PC-3 (cell line): ENCODE data around the gene PLAC8L1.

Experiments
- CTCF ChIP-seq: fragments of 300-600 bp; sonication (generic); conservative IDR thresholded peaks from 2 replicates; pipeline ENCODE4 v1.5.1; 2017; ENCODE audit warnings: antibody characterized with exemption, low read depth, mild to moderate bottlenecking, low read length
- EZH2 ChIP-seq: fragments of 300-600 bp; sonication (generic); IDR thresholded peaks from one replicate; pipeline ENCODE4 v1.6.1; 2017; ENCODE audit warnings: antibody characterized with exemption, mild to moderate bottlenecking, low read length; ENCODE audit not compliant: unreplicated experiment

- TF ChIP-seq CTCF (no peak), EZH2 (no peak)
Measured at GRCh38 chr5:146109379-146109778, 4.0 kb upstream of the PLAC8L1 start.
